Esophagus muscularis mucosa (tissue), 4 donors: Measurements from ENCODE around the gene RPS6KC1. TPM values are rescaled to one million over a fixed set of nuclear protein-coding genes. Genes with fewer than 3 reads are reported as not detected.

Source experiments
- DNase-seq: peaks from one replicate; pipeline ENCODE4 v3.0.0-alpha.2; 2017; ENCODE audit errors: extremely low spot score
- H3K27ac ChIP-seq, 4 donors: fragments of 200-600 bp; sonication (generic); replicated peaks in 1 of 4; 1 replicate in 3 of 4; 2 replicates in 1 of 4; pipeline ENCODE4 v1.5.1; 2016 to 2019; ENCODE audit warnings: mild to moderate bottlenecking in 1 of 4
- H3K27me3 ChIP-seq, 4 donors: fragments of 200-600 bp; sonication (generic); one replicate each; pipeline versions ENCODE4 v1.5.1 to v1.6.0; 2016 to 2019
- H3K36me3 ChIP-seq, 4 donors: fragments of 200-600 bp; sonication (generic); one replicate each; pipeline ENCODE4 v1.5.1; 2016 to 2019
- H3K4me1 ChIP-seq, 4 donors: fragments of 200-600 bp; sonication (generic); one replicate each; pipeline ENCODE4 v1.5.1; 2016 to 2019
- H3K4me3 ChIP-seq, 4 donors: fragments of 200-600 bp; sonication (generic); 1 replicate in 2 of 4; 2 replicates in 2 of 4; pipeline ENCODE4 v1.5.1; 2016 to 2019; ENCODE audit warnings: mild to moderate bottlenecking in 4 of 4, moderate library complexity in 1 of 4
- H3K9me3 ChIP-seq, 4 donors: fragments of 200-600 bp; sonication (generic); 1 replicate in 3 of 4; 2 replicates in 1 of 4; pipeline ENCODE4 v1.5.1; 2016 to 2019
- CTCF ChIP-seq, 3 experiments: fragments of 200-600 bp in 2 of 3; fragments of 450-650 bp in 1 of 3; sonication (generic) in 2 of 3; IDR thresholded peaks; one replicate each; pipeline ENCODE4 v1.5.1; 2017 to 2019; ENCODE audit warnings: antibody characterized with exemption in 3 of 3, mild to moderate bottlenecking in 2 of 3, moderate library complexity in 1 of 3
- EP300 ChIP-seq: sonication (generic); formaldehyde crosslinking; IDR thresholded peaks from one replicate; pipeline ENCODE4 v1.6.1; 2017; ENCODE audit warnings: antibody characterized with exemption
- POLR2A ChIP-seq: fragments of 450-650 bp; IDR thresholded peaks from one replicate; pipeline ENCODE4 v1.6.1; 2017; ENCODE audit warnings: antibody characterized with exemption, moderate library complexity, mild to moderate bottlenecking, low read depth
- POLR2AphosphoS5 ChIP-seq, 2 donors: sonication (generic); formaldehyde crosslinking; IDR thresholded peaks; one replicate each; pipeline ENCODE4 v1.6.1; 2017; ENCODE audit warnings: antibody characterized with exemption in 2 of 2
- WGBS: methylation state at CpG from one replicate; pipeline ENCODE4 v1.1.5; 2018; 5-methylcytosine and 5-hydroxymethylcytosine counted together
- intact Hi-C: fragments of 100-400 bp; cut with DNase I; formaldehyde crosslinking; loops from one replicate; pipeline ENCODE4 v1.15.1; 2023
- total RNA-seq, 4 donors: library from RNA; depleted of rRNA; stranded (reverse); fragments of >200 nt; gene quantifications; one replicate each; pipeline versions ENCODE4 v1.1.0 to v1.2.1, GENCODE V29; 2016

The RPS6KC1 gene
- total RNA-seq, 4 donors from 2014 or later = 21.0 to 26.8 (median 23.8) TPM

GRCh38 chr1:213082420-213083111 lies 31.5 kb downstream of the RPS6KC1 start:
- Histone ChIP-seq H3K4me3 (no peak overlapping the region), H3K9me3 (no peaks in the 10 kb centered on the region), H3K4me1 (no peaks in the 10 kb centered on the region), H3K27ac (no peak overlapping the region), H3K27me3 (no peaks in the 10 kb centered on the region), H3K36me3 (peaks cover 10 to 81% (median 35%) of the 10 kb centered on the region in 4 donors)
- TF ChIP-seq POLR2AphosphoS5 (IDR thresholded peaks at IDR 0.05) (no peak), POLR2A (no peak), EP300 (no peak), CTCF (IDR thresholded peaks at IDR 0.05) (no peak)
- DNase-seq = no peak
- intact Hi-C loops = no loop called here
- 93% methylated on average over 2 of the region's 2 CpGs for WGBS

GRCh38 chr1:213083112-213083445 lies 32.0 kb downstream of the RPS6KC1 start:
- DNase-seq = no peak
- Histone ChIP-seq H3K27ac (no peak overlapping the region), H3K27me3 (no peaks in the 10 kb centered on the region), H3K9me3 (no peaks in the 10 kb centered on the region), H3K4me3 (no peak overlapping the region), H3K36me3 (peaks cover 13 to 86% (median 39%) of the 10 kb centered on the region in 4 donors), H3K4me1 (no peaks in the 10 kb centered on the region)
- 95% methylated on average over 3 of the region's 3 CpGs for WGBS
- intact Hi-C loops = no loop called here
- TF ChIP-seq POLR2AphosphoS5 (IDR thresholded peaks at IDR 0.05) (no peak), POLR2A (no peak), CTCF (IDR thresholded peaks at IDR 0.05) (no peak), EP300 (no peak)

- no peak overlapping the region for H3K4me3 ChIP-seq
- no peaks in the 10 kb centered on the region for H3K27me3 ChIP-seq
- WGBS = 96% methylated on average over 3 of the region's 3 CpGs
- TF ChIP-seq EP300 (no peak), CTCF (IDR thresholded peaks at IDR 0.05) (no peak), POLR2A (no peak), POLR2AphosphoS5 (IDR thresholded peaks at IDR 0.05) (no peak)
- H3K36me3 ChIP-seq = peaks cover 10 to 68% (median 28%) of the 10 kb centered on the region in 4 donors
- H3K9me3 ChIP-seq = no peaks in the 10 kb centered on the region
- no peak overlapping the region for H3K27ac ChIP-seq
- DNase-seq = no peak
- intact Hi-C loops = no loop called here
- no peaks in the 10 kb centered on the region for H3K4me1 ChIP-seq
Measured at GRCh38 chr1:213087911-213088310, 36.9 kb downstream of the RPS6KC1 start.

- intact Hi-C loops = no loop called here
- no peak for DNase-seq
- no peak for TF ChIP-seq POLR2A
- no peak for TF ChIP-seq EP300
- no peak for TF ChIP-seq CTCF (IDR thresholded peaks at IDR 0.05)
- TF ChIP-seq POLR2AphosphoS5 (IDR thresholded peaks at IDR 0.05) = no peak
Measured at GRCh38 chr1:213089924-213090677, 39.1 kb downstream of the RPS6KC1 start.

More at GRCh38 chr1:213089924-213090677, 39.1 kb downstream of the RPS6KC1 start:
- H3K4me3 ChIP-seq = no peak overlapping the region
- no peaks in the 10 kb centered on the region for H3K27me3 ChIP-seq
- peaks cover 5 to 48% (median 21%) of the 10 kb centered on the region in 4 donors for H3K36me3 ChIP-seq
- no peaks in the 10 kb centered on the region for H3K9me3 ChIP-seq
- no peaks in the 10 kb centered on the region for H3K4me1 ChIP-seq
- H3K27ac ChIP-seq = no peak overlapping the region
